ENCODE results near the gene GIPC3. TPM values are rescaled to one million over a fixed set of nuclear protein-coding genes. Genes with fewer than 3 reads are reported as not detected.
A peak's percentile ranks its signal among the peaks of the same experiment; 100 is the strongest.

GIPC3 gene
- total and polyA plus RNA-seq, 4 experiments from 2014 or later: 0.45 to 0.70 (median 0.64) TPM; not detected in 1

DNA sequence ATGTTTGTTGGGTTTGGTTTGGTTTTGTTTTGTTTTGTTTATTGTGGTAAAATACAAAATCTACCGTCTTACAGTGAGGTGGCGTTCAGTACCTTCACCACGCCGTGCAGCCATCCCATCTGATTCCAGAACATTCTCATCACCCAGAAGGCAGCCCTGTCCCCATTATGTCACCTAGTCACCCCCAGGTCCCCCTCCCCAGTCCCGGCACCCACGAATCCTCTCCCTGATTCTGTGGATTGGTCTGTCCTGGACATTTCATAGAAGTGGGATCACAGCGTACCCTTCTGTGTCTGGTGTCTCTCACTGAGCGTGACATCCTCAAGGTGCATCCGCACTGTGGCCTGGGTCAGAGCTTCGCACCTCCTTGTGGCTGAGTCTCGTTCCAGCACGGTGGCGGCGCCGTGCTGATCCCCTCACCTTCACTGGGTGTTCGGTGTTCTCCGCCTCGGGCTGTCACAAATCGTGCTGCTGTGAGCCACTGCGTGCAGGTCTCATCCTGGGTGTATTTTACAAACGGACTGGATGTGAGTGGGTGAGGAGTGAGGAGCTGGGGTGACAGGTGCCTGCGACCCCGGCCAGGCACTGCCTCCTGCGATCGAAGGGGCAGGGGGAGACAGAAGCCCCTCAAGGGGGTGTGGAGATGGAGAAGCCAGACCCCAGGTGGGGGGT lies 46.9 kb upstream of the GIPC3 start:
- intact Hi-C loops (cut with micrococcal nuclease): no loop called here
- Mint-ChIP-seq H3K9me3 (no peaks in the 10 kb centered on the region), H3K4me3 (no peak overlapping the region), H3K36me3 (peaks cover 14 to 21% of the 10 kb centered on the region in 2 donors), H3K4me1 (no peaks in the 10 kb centered on the region), H3K27ac (peak overlapping the region in 2 of 7 donors; percentile 30 to 57), H3K27me3 (no peaks in the 10 kb centered on the region)
- no peak overlapping the region for H3K4me3 ChIP-seq (ENCODE audit: low read length in 2 of 2)
- H3K9me3 ChIP-seq (ENCODE audit: control insufficient read depth in 1 of 2, low read length in 2 of 2): no peaks in the 10 kb centered on the region
- H3K36me3 ChIP-seq (ENCODE audit: insufficient read depth, low read length): peaks cover 19% of the 10 kb centered on the region
- ChIA-PET CTCF (ENCODE audit: partially characterized antibody) (no interaction called here), POLR2A (ENCODE audit: partially characterized antibody) (interaction anchor here (1.0 to 1.5 kb wide), 4 partner anchors 9 to 20 kb away, joined by 3 to 4 read pairs (median 4); no protein-coding TSS in a partner anchor)
- no peaks in the 10 kb centered on the region for H3K27me3 ChIP-seq (ENCODE audit: insufficient read depth, low read length)
- no peak overlapping the region for H3K27ac ChIP-seq (ENCODE audit: low read depth, low read length)
- DNase-seq: no peak
- no peaks in the 10 kb centered on the region for H3K4me1 ChIP-seq (ENCODE audit: insufficient read depth, low read length)

DNA sequence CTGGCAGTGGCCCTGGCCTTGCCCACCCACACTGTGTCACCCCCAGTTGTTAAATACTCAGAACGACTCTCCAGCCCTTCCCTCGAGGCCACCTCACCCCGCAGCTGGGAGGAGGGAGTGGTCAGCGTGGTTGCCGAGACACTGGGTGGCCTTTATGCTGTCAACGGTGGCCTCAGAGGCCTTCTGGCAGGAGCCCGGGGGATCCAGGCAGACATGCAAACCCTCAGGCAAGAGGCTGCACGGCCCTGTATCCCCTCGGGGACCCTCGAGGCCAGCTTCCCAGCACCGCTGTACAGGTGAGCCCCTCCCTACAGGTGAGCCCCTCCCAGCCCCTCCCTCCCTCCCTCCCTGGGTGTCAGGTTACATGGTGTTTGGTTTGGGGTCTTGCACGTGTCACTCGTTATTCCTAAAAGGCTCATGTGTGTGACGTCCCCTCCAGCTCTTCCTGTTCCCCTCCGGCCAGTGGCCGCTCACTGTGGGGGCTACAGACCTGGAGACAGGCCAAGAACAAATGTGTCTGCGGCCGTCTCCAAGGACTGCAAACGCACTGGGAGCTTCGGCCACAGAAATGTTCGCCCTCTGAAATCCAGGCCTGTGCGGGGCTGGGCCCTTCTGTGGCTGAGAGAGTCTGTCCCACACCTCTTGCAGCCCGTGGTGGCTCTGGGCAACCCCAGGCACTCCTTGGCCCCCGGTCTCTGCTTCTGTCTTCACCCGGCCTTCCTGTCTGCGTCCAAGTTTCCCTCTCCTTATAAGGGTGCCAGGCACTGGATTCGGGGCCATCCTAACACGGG lies 46.1 kb upstream of the GIPC3 start, which contains the start of gene TEKTIP1:
TSS of gene TEKTIP1 (plus strand) at position 210 of the 791 bp plus-strand sequence. CDS start at position 214, 4 bp downstream.
- no peak within 1 kb of the TSS for H3K4me3 ChIP-seq (ENCODE audit: low read length in 2 of 2)
- H3K4me1 ChIP-seq (ENCODE audit: insufficient read depth, low read length): no peaks in the 10 kb centered on the region
- DNase-seq: no peak
- no peak within 1 kb of the TSS for H3K27ac ChIP-seq (ENCODE audit: low read depth, low read length)
- Mint-ChIP-seq H3K9me3 (no peaks in the 10 kb centered on the region), H3K4me3 (no peak within 1 kb of the TSS), H3K4me1 (no peaks in the 10 kb centered on the region), H3K27ac (peak within 1 kb of the TSS in 3 of 7 donors; percentile 30 to 62 (median 57)), H3K27me3 (no peaks in the 10 kb centered on the region), H3K36me3 (peaks cover 12 to 17% of the 10 kb centered on the region in 2 donors)
- peaks cover 14% of the 10 kb centered on the region for H3K36me3 ChIP-seq (ENCODE audit: insufficient read depth, low read length)
- POLR2A ChIA-PET (ENCODE audit: partially characterized antibody): interaction anchor here (0.6 to 1.5 kb wide), 5 partner anchors 8 to 19 kb away, joined by 3 to 4 read pairs (median 4); no protein-coding TSS in a partner anchor
- CTCF ChIA-PET (ENCODE audit: partially characterized antibody): no interaction called here
- H3K27me3 ChIP-seq (ENCODE audit: insufficient read depth, low read length): no peaks in the 10 kb centered on the region
- H3K9me3 ChIP-seq (ENCODE audit: control insufficient read depth in 1 of 2, low read length in 2 of 2): no peaks in the 10 kb centered on the region
- intact Hi-C loops (cut with micrococcal nuclease): no loop called here

DNA sequence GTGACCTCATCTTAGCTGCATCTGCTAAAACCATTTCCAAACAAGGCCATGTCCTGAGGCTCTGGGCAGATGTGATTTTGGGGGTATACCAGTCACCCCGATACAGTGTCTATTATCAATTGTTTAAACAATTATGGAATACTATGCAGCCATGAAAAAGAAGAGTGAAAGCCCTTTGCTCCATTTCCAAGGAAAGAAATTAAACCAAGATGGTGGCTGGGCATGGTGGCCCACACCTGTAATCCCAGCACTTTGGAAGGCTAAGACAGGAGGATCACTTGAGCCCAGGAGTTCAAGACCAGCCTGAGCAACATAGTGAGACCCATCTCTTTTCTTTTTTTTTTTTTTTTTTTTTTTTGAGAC lies 45.5 kb upstream of the GIPC3 start:
- DNase-seq: no peak
- H3K9me3 Mint-ChIP-seq: no peaks in the 10 kb centered on the region
- ChIA-PET POLR2A (ENCODE audit: partially characterized antibody) (interaction anchor here (0.6 to 1.0 kb wide), 2 partner anchors 15 to 18 kb away, joined by 4 read pairs; no protein-coding TSS in a partner anchor), CTCF (ENCODE audit: partially characterized antibody) (no interaction called here)
- no peaks in the 10 kb centered on the region for H3K27me3 ChIP-seq (ENCODE audit: insufficient read depth, low read length)
- H3K4me3 ChIP-seq (ENCODE audit: low read length in 2 of 2): no peak overlapping the region
- H3K4me1 Mint-ChIP-seq: no peaks in the 10 kb centered on the region
- H3K27ac Mint-ChIP-seq: peak overlapping the region in 1 of 7 donors; percentile 62
- no peak overlapping the region for H3K27ac ChIP-seq (ENCODE audit: low read depth, low read length)
- intact Hi-C loops (cut with micrococcal nuclease): no loop called here
- peaks cover 9% of the 10 kb centered on the region for H3K36me3 ChIP-seq (ENCODE audit: insufficient read depth, low read length)
- H3K4me1 ChIP-seq (ENCODE audit: insufficient read depth, low read length): no peaks in the 10 kb centered on the region
- H3K4me3 Mint-ChIP-seq: no peak overlapping the region
- no peaks in the 10 kb centered on the region for H3K9me3 ChIP-seq (ENCODE audit: control insufficient read depth in 1 of 2, low read length in 2 of 2)
- peaks cover 11 to 12% of the 10 kb centered on the region in 2 donors for H3K36me3 Mint-ChIP-seq
- no peaks in the 10 kb centered on the region for H3K27me3 Mint-ChIP-seq

DNA sequence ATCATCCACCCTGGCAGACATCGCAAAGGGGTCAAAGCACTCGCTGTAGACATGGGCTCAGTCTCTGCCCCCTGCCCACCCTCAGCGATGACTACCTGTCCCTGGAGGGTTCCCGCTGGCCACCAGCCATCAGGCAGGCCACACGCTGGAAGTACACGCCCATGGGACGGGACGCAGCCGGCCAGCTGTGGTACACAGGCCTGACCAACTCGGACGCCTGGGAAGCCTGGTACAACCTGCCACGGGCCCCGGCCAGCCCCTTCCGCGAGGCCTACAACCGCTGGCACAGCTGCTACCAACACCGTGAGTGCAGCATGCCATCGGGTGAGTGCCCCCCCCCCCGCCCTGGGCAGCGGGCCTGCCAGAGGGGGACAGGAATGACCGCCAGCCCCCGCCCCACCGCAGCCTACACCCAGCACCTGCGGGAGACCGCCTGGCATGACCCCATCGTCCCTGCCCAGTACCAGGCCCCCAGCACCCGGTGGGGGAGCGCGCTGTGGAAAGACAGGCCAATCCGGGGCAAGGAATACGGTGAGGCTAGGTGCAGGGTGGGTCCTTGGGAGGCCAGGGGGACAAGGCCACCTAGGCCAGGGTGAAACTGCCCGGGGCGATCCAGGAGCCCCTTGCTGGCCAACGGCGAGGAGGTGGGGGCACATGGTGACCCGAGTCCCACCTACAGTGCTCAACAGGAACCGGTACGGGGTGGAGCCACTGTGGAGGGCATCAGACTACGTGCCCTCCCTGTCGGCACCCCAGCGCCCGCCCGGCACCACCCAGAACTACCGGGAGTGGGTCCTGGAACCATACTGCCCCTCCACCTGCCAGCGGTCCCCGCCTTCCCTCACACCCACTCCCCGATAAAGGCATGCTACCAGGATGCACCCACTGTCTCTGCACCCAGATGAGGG lies 41.9 kb upstream of the GIPC3 start:
- peaks cover 7% of the 10 kb centered on the region for H3K4me1 ChIP-seq (ENCODE audit: insufficient read depth, low read length)
- Mint-ChIP-seq H3K27me3 (no peaks in the 10 kb centered on the region), H3K4me1 (peaks cover 5 to 12% (median 9%) of the 10 kb centered on the region in 4 donors), H3K27ac (no peak overlapping the region), H3K9me3 (no peaks in the 10 kb centered on the region), H3K4me3 (no peak overlapping the region), H3K36me3 (peaks cover 9 to 14% of the 10 kb centered on the region in 2 donors)
- H3K4me3 ChIP-seq (ENCODE audit: low read length in 2 of 2): no peak overlapping the region
- H3K9me3 ChIP-seq (ENCODE audit: control insufficient read depth in 1 of 2, low read length in 2 of 2): no peaks in the 10 kb centered on the region
- H3K36me3 ChIP-seq (ENCODE audit: insufficient read depth, low read length): peaks cover 9% of the 10 kb centered on the region
- H3K27ac ChIP-seq (ENCODE audit: low read depth, low read length): no peak overlapping the region
- no peak for DNase-seq
- ChIA-PET CTCF (ENCODE audit: partially characterized antibody) (interaction anchor here (1.0 to 4.7 kb wide), 2 partner anchors 12 to 49 kb away, joined by 4 to 49 read pairs; partner anchors contain the start of gene MFSD12), POLR2A (ENCODE audit: partially characterized antibody) (interaction anchor here (1.8 to 2.6 kb wide), 2 partner anchors 12 to 14 kb away, joined by 9 to 39 read pairs; partner anchors contain the start of gene MFSD12)
- H3K27me3 ChIP-seq (ENCODE audit: insufficient read depth, low read length): no peaks in the 10 kb centered on the region
- intact Hi-C loops (cut with micrococcal nuclease): no loop called here

DNA sequence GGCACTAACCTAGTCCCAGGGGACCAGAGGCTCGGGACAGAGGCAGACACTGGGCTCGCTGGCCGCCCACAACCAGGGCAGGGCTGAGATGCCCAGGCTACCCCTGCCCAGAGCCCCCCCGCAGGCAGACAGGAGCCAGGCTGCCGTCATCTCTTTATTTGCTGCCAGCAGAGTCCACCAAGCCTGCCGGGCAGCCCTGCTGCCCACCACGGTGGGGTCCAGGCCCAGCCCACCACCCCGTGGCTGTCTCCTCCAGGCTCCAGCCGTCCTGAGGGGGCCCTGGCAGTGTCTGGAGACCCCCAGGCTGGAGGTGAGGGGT lies 41.3 kb upstream of the GIPC3 start:
- no peak overlapping the region for H3K4me3 Mint-ChIP-seq
- no peak overlapping the region for H3K4me3 ChIP-seq (ENCODE audit: low read length in 2 of 2)
- ChIA-PET CTCF (ENCODE audit: partially characterized antibody) (interaction anchor here (1.0 to 4.7 kb wide), 3 partner anchors 11 to 83 kb away, joined by 3 to 49 read pairs (median 4); partner anchors contain the start of gene MFSD12), POLR2A (ENCODE audit: partially characterized antibody) (interaction anchor here (2.6 kb wide), 1 partner anchor 12 kb away, joined by 39 read pairs; the partner anchor contains the start of gene MFSD12)
- intact Hi-C loops (cut with micrococcal nuclease): no loop called here
- peaks cover 9 to 20% of the 10 kb centered on the region in 2 donors for H3K36me3 Mint-ChIP-seq
- H3K9me3 ChIP-seq (ENCODE audit: control insufficient read depth in 1 of 2, low read length in 2 of 2): no peaks in the 10 kb centered on the region
- peaks cover 7% of the 10 kb centered on the region for H3K4me1 ChIP-seq (ENCODE audit: insufficient read depth, low read length)
- no peaks in the 10 kb centered on the region for H3K27me3 Mint-ChIP-seq
- H3K4me1 Mint-ChIP-seq: peaks cover 5 to 12% (median 9%) of the 10 kb centered on the region in 4 donors
- no peak for DNase-seq
- no peaks in the 10 kb centered on the region for H3K9me3 Mint-ChIP-seq
- H3K36me3 ChIP-seq (ENCODE audit: insufficient read depth, low read length): peaks cover 9% of the 10 kb centered on the region
- no peak overlapping the region for H3K27ac Mint-ChIP-seq
- H3K27ac ChIP-seq (ENCODE audit: low read depth, low read length): no peak overlapping the region
- no peaks in the 10 kb centered on the region for H3K27me3 ChIP-seq (ENCODE audit: insufficient read depth, low read length)

DNA sequence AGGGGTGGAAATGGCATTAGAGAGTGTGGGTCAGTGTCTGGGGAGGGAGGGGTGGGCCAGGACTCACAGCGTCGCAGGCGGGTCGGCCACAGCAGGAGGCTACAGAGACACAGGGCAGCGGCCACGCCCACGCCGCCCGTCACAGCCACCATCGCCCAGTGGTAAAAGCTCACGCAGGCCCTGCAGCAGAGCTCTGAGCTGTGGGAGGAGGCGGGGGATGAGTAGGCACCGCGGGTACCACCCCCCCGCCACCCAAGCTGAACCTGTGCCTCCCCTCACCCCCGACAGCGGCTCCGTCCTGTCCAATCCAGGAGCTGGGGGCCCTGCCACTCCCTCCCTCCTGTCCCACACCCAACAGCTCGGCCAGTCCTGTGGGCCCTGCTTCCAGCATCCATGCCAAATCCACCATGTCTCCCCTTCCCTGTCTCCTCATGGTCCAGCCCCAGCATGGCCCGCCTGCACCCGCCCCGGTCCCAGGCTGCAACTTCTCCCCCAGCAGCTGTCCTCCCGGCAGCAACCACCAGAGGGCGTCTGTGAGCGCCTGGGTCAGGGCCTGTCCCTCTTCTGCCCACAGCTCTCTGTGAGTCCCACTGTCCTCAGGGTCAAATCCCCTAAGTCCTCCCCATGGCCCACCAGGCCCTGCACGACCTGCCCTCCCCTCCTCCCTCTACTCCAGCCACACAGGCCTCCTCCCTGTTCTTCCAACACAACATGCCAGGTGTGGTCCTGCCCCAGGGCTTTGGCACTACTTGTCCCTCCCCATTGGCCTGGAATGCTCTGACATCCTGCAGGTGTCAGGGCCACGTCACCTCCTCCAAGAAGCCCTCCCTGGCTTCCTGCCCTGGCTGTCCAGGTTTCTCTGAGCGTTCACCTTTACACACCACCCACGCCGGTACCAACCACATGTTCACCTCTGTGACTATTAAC lies 40.3 kb upstream of the GIPC3 start:
- intact Hi-C loops (cut with micrococcal nuclease): loop anchor here (1.0 to 5.0 kb wide), 4 partner anchors 9 to 162 kb away; partner anchors contain the start of genes GIPC3 and TJP3
- H3K27me3 ChIP-seq (ENCODE audit: insufficient read depth, low read length): no peaks in the 10 kb centered on the region
- H3K9me3 Mint-ChIP-seq: no peaks in the 10 kb centered on the region
- peak overlapping the region; percentile 35 to 78 (median 74) for H3K27ac Mint-ChIP-seq
- POLR2A ChIA-PET (ENCODE audit: partially characterized antibody): interaction anchor here (0.8 to 2.6 kb wide), 5 partner anchors 9 to 64 kb away, joined by 3 to 39 read pairs (median 4); partner anchors contain the start of genes FZR1 and MFSD12
- CTCF ChIA-PET (ENCODE audit: partially characterized antibody): interaction anchor here (0.8 to 4.7 kb wide), 14 partner anchors 10 to 82 kb away, joined by 3 to 49 read pairs (median 5); partner anchors contain the start of genes GIPC3 and MFSD12
- H3K27me3 Mint-ChIP-seq: no peaks in the 10 kb centered on the region
- H3K4me1 Mint-ChIP-seq: peaks cover 5 to 12% (median 9%) of the 10 kb centered on the region in 4 donors
- H3K36me3 ChIP-seq (ENCODE audit: insufficient read depth, low read length): peaks cover 9% of the 10 kb centered on the region
- DNase-seq: peak; percentile 67 to 80 (median 69)
- no peak overlapping the region for H3K4me3 ChIP-seq (ENCODE audit: low read length in 2 of 2)
- H3K27ac ChIP-seq (ENCODE audit: low read depth, low read length): no peak overlapping the region
- no peak overlapping the region for H3K4me3 Mint-ChIP-seq
- peaks cover 7% of the 10 kb centered on the region for H3K4me1 ChIP-seq (ENCODE audit: insufficient read depth, low read length)
- H3K9me3 ChIP-seq (ENCODE audit: control insufficient read depth in 1 of 2, low read length in 2 of 2): no peaks in the 10 kb centered on the region
- H3K36me3 Mint-ChIP-seq: peaks cover 1 to 19% of the 10 kb centered on the region in 2 donors
